GM12892 (cell line): ENCODE data around the gene PHYKPL.

ENCODE experiments used
- POLR2A ChIP-seq: IDR thresholded peaks from 2 replicates; pipeline ENCODE4 v1.6.1; 2011; ENCODE audit warnings: low read depth, low read length, control low read depth
- POLR2AphosphoS5 ChIP-seq: IDR thresholded peaks from 2 replicates; pipeline ENCODE4 v1.6.1; 2011; ENCODE audit warnings: low read depth, low read length, control low read depth
- TAF1 ChIP-seq: IDR thresholded peaks from 2 replicates; pipeline ENCODE4 v1.6.1; 2011; ENCODE audit warnings: low read depth, mild to moderate bottlenecking, control low read depth, low read length, borderline replicate concordance

GRCh38 chr5:178236126-178236525 lies 3.5 kb upstream of the PHYKPL start:
- TF ChIP-seq TAF1 (no peak), POLR2A (no peak), POLR2AphosphoS5 (no peak)
